GM23248 (cell line): ENCODE measurements around the gene MAT2A. TPM values are rescaled to one million over a fixed set of nuclear protein-coding genes. Genes with fewer than 3 reads are reported as not detected.
A peak's percentile ranks its signal among the peaks of the same experiment; 100 is the strongest.

Experiments
- DNase-seq: peaks from one replicate; pipeline ENCODE4 v3.0.0-alpha.2; 2015
- H2AFZ ChIP-seq: fragments of 200-600 bp; sonication (generic); 2 replicates; pipeline ENCODE4 v1.6.1; 2016; ENCODE audit warnings: antibody characterized with exemption
- H3F3A ChIP-seq: fragments of 200-600 bp; sonication (generic); 2 replicates; pipeline ENCODE4 v1.6.1; 2016; ENCODE audit warnings: mild to moderate bottlenecking, antibody characterized with exemption, mixed run types; ENCODE audit not compliant: insufficient read depth
- H3K27ac ChIP-seq: fragments of 200-600 bp; sonication (generic); 2 replicates; pipeline ENCODE4 v1.5.1; 2016; ENCODE audit warnings: mild to moderate bottlenecking
- H3K27me3 ChIP-seq: fragments of 200-600 bp; sonication (generic); replicated peaks from 2 replicates; pipeline ENCODE4 v1.6.1; 2016; ENCODE audit warnings: mild to moderate bottlenecking; ENCODE audit not compliant: insufficient read depth
- H3K36me3 ChIP-seq: fragments of 200-600 bp; sonication (generic); 2 replicates; pipeline ENCODE4 v1.6.1; 2016; ENCODE audit warnings: low read depth, mild to moderate bottlenecking
- H3K4me1 ChIP-seq: fragments of 200-600 bp; sonication (generic); 2 replicates; pipeline ENCODE4 v1.6.1; 2016; ENCODE audit warnings: mild to moderate bottlenecking; ENCODE audit not compliant: insufficient read depth
- H3K4me2 ChIP-seq: fragments of 200-600 bp; sonication (generic); one replicate; pipeline ENCODE4 v1.6.1; 2016; ENCODE audit warnings: mild to moderate bottlenecking; ENCODE audit not compliant: unreplicated experiment
- H3K4me3 ChIP-seq: fragments of 200-600 bp; sonication (generic); 2 replicates; pipeline ENCODE4 v1.5.1; 2016; ENCODE audit warnings: mild to moderate bottlenecking
- H3K79me2 ChIP-seq: fragments of 200-600 bp; sonication (generic); 2 replicates; pipeline ENCODE4 v1.6.1; 2016; ENCODE audit warnings: mild to moderate bottlenecking; ENCODE audit not compliant: insufficient read depth
- H3K9ac ChIP-seq: fragments of 200-600 bp; sonication (generic); 2 replicates; pipeline ENCODE4 v1.6.1; 2016; ENCODE audit warnings: mild to moderate bottlenecking
- H3K9me2 ChIP-seq: fragments of 200-600 bp; sonication (generic); 2 replicates; pipeline ENCODE4 v1.6.1; 2016; ENCODE audit warnings: mixed run types, mild to moderate bottlenecking, moderate library complexity; ENCODE audit not compliant: insufficient read depth
- H3K9me3 ChIP-seq: fragments of 200-600 bp; sonication (generic); one replicate; pipeline ENCODE4 v1.6.1; 2017; ENCODE audit warnings: low read depth
- H4K20me1 ChIP-seq: fragments of 200-600 bp; sonication (generic); 2 replicates; pipeline ENCODE4 v1.6.0; 2016; ENCODE audit not compliant: insufficient read depth
- EZH2 ChIP-seq: fragments of 200-600 bp; sonication (generic); IDR thresholded peaks from 2 replicates; pipeline ENCODE4 v1.6.1; 2018; ENCODE audit warnings: antibody characterized with exemption, mild to moderate bottlenecking; ENCODE audit not compliant: insufficient read depth, poor library complexity, severe bottlenecking
- EZH2phosphoT487 ChIP-seq: fragments of 200-600 bp; sonication (generic); IDR thresholded peaks from 2 replicates; pipeline ENCODE4 v1.6.1; 2018; ENCODE audit warnings: antibody characterized with exemption, moderate library complexity, mild to moderate bottlenecking, low read depth; ENCODE audit not compliant: insufficient read depth
- WGBS, 2 experiments: methylation state at CpG; one replicate each; pipeline ENCODE4 v1.1.6; 2015 to 2017; ENCODE audit warnings: low lambda C conversion rate in 2 of 2, low coverage in 1 of 2; ENCODE audit errors: missing lambda C conversion rate in 2 of 2; 5-methylcytosine and 5-hydroxymethylcytosine counted together
- in situ Hi-C: fragments of 300-500 bp; cut with MboI; formaldehyde crosslinking; loops from 2 replicates; pipeline ENCODE4 v1.15.0; 2020
- polyA plus RNA-seq: library from polyadenylated mRNA; unstranded; fragments of >200 nt; fragmentation: Nextera tagmentation; extraction: Ambion mirVana; gene quantifications from 2 replicates; pipeline ENCODE4 v1.2.1, GENCODE V29; 2016
- total RNA-seq: library from RNA; depleted of rRNA; stranded (reverse); fragments of >200 nt; shearing (Covaris generic); gene quantifications from 2 replicates; pipeline ENCODE4 v1.2.3, GENCODE V29; 2014

MAT2A gene
- total and polyA plus RNA-seq, 2 experiments from 2014 or later: 104 to 217 TPM

GRCh38 chr2:85536479-85536878, 2.5 kb upstream of the MAT2A start:
- DNase-seq: peak; percentile 93
- H3K27ac ChIP-seq: peak overlapping the region; percentile 95
- peaks cover 11% of the 10 kb centered on the region for H3K36me3 ChIP-seq
- 23 to 29% methylated on average over 3 of the region's 3 CpGs for WGBS, 2 experiments
- peak overlapping the region; percentile 66 for H2AFZ ChIP-seq
- peak overlapping the region; percentile 98; the same call in 1 of the 2 replicates for H3K9ac ChIP-seq
- no peaks in the 10 kb centered on the region for H3K27me3 ChIP-seq
- in situ Hi-C loops: no loop called here
- no peak for TF ChIP-seq EZH2phosphoT487
- no peaks in the 10 kb centered on the region for H3K9me2 ChIP-seq
- peak overlapping the region; percentile 92 for H3K4me3 ChIP-seq
- H3K4me1 ChIP-seq: peaks cover 16% of the 10 kb centered on the region
- no peaks in the 10 kb centered on the region for H3K9me3 ChIP-seq
- peaks cover 42% of the 10 kb centered on the region for H3K79me2 ChIP-seq
- H3K4me2 ChIP-seq: peak overlapping the region; percentile 100
- peaks cover 17% of the 10 kb centered on the region for H4K20me1 ChIP-seq
- peaks cover 34% of the 10 kb centered on the region for H3F3A ChIP-seq

GRCh38 chr2:85537600-85538506, 1.1 kb upstream of the MAT2A start:
- in situ Hi-C loops: no loop called here
- peak overlapping the region; percentile 92 for H3K4me3 ChIP-seq
- H4K20me1 ChIP-seq: peaks cover 26% of the 10 kb centered on the region
- WGBS, 2 experiments: 2 to 3% methylated on average over 35 of the region's 35 CpGs
- H3K9me3 ChIP-seq: no peaks in the 10 kb centered on the region
- no peaks in the 10 kb centered on the region for H3K9me2 ChIP-seq
- peak overlapping the region; percentile 100 for H3K4me2 ChIP-seq
- H3K4me1 ChIP-seq: peaks cover 30% of the 10 kb centered on the region
- peaks cover 47% of the 10 kb centered on the region for H3F3A ChIP-seq
- peak overlapping the region; percentile 95 for H3K27ac ChIP-seq
- H3K79me2 ChIP-seq: peaks cover 56% of the 10 kb centered on the region
- TF ChIP-seq EZH2 (no peak), EZH2phosphoT487 (no peak)
- DNase-seq: peak; percentile 62
- peaks cover 25% of the 10 kb centered on the region for H3K36me3 ChIP-seq
- peak overlapping the region; percentile 66 for H2AFZ ChIP-seq
- H3K9ac ChIP-seq: peak overlapping the region; percentile 98
- H3K27me3 ChIP-seq: no peaks in the 10 kb centered on the region

- Histone ChIP-seq H3K36me3 (peaks cover 42% of the 10 kb centered on the region), H3K4me2 (peak overlapping the region; percentile 100), H3K4me3 (peak overlapping the region; percentile 92), H3F3A (peaks cover 64% of the 10 kb centered on the region), H3K9me3 (no peaks in the 10 kb centered on the region), H3K9ac (peak overlapping the region; percentile 98), H3K79me2 (peaks cover 68% of the 10 kb centered on the region), H2AFZ (no peak overlapping the region), H4K20me1 (peaks cover 30% of the 10 kb centered on the region), H3K4me1 (peaks cover 37% of the 10 kb centered on the region), H3K27ac (peak overlapping the region; percentile 95), H3K27me3 (no peaks in the 10 kb centered on the region), H3K9me2 (no peaks in the 10 kb centered on the region)
- TF ChIP-seq EZH2 (no peak), EZH2phosphoT487 (no peak)
- peak; percentile 82 for DNase-seq
- 0 to 2% methylated on average over 25 to 54 of the region's 67 CpGs for WGBS, 2 experiments
- in situ Hi-C loops: no loop called here
Measured at GRCh38 chr2:85539361-85540132, 579 bp downstream of the MAT2A start.

DNA sequence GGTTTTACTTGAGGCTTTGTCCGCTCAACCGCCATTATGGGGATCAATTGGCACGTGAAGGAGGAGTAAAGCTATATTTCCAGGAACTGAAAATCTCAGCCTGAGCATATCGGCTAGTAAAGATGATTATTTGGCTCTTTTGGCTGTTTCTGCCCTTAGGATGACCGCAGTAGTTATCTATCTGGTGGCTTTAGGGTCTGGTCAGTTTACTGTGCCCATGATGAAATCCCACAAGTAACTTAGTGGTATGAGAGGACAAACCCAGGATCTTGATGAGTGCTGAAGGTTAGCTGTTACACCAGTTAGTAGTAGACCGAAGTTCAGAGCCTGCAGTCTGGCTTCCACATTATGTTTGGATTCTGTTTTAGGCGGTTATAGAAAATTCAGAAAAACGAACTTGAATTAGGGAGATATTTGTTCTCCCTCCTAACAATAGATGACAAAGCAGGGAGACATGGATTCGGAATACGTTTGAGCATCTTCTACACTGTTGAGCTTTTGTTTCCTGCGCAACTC, 1.2 kb downstream of the MAT2A start:
- peak; percentile 54 for DNase-seq
- Histone ChIP-seq H3K9ac (peak overlapping the region; percentile 98), H2AFZ (no peak overlapping the region), H4K20me1 (peaks cover 30% of the 10 kb centered on the region), H3K36me3 (peaks cover 47% of the 10 kb centered on the region), H3K27ac (peak overlapping the region; percentile 95), H3K9me3 (no peaks in the 10 kb centered on the region), H3K4me1 (peaks cover 37% of the 10 kb centered on the region), H3K9me2 (no peaks in the 10 kb centered on the region), H3K27me3 (no peaks in the 10 kb centered on the region), H3K4me2 (peak overlapping the region; percentile 100), H3K4me3 (peak overlapping the region; percentile 92), H3K79me2 (peaks cover 70% of the 10 kb centered on the region), H3F3A (peaks cover 71% of the 10 kb centered on the region)
- WGBS, 2 experiments: 2 to 4% methylated on average over 11 of the region's 11 CpGs
- in situ Hi-C loops: no loop called here
- no peak for TF ChIP-seq EZH2phosphoT487
- TF ChIP-seq EZH2: no peak
